HepG2 (cell line): ENCODE measurements around the gene MFSD11. TPM values are rescaled to one million over a fixed set of nuclear protein-coding genes. Genes with fewer than 3 reads are reported as not detected.

Experiments
- AGO2 ChIP-seq: fragments of 200-400 bp; formaldehyde crosslinking; optimal IDR thresholded peaks from 2 replicates; pipeline ENCODE3; 2017; ENCODE audit warnings: mild to moderate bottlenecking, low read depth, low read length, moderate library complexity
- ATF5 ChIP-seq: sonication (generic); formaldehyde crosslinking; IDR thresholded peaks from 2 replicates; pipeline ENCODE4 v1.4.0; 2020; ENCODE audit warnings: mild to moderate bottlenecking, low read depth, missing genetic modification reagents
- ATRX ChIP-seq: sonication (generic); formaldehyde crosslinking; IDR thresholded peaks from 2 replicates; pipeline ENCODE4 v1.4.0; 2020; ENCODE audit warnings: missing genetic modification reagents, borderline replicate concordance
- EHMT2 ChIP-seq: fragments of 200-600 bp; sonication (generic); IDR thresholded peaks from 2 replicates; pipeline ENCODE4 v1.7.0; 2017; ENCODE audit warnings: antibody characterized with exemption, low read depth, low read length, borderline replicate concordance
- GATA4 ChIP-seq: sonication (generic); IDR thresholded peaks from 2 replicates; pipeline ENCODE4 v1.6.1; 2016; ENCODE audit warnings: antibody characterized with exemption, low read depth, borderline replicate concordance
- HMG20B ChIP-seq: conservative IDR thresholded peaks from 2 replicates; pipeline ENCODE4 v1.6.1; 2016; ENCODE audit warnings: missing genetic modification reagents, missing compliant biosample characterization
- NFKBIZ ChIP-seq: IDR thresholded peaks from 2 replicates; pipeline ENCODE4 v1.6.1; 2018; ENCODE audit warnings: missing genetic modification reagents, missing compliant biosample characterization
- PCBP2 ChIP-seq: fragments of 200-400 bp; formaldehyde crosslinking; optimal IDR thresholded peaks from 2 replicates; pipeline ENCODE3; 2018; ENCODE audit warnings: low read length, low read depth; ENCODE audit not compliant: poor library complexity, severe bottlenecking
- POLR2A ChIP-seq, 2 experiments: IDR thresholded peaks; 2 replicates each; pipeline ENCODE4 v1.6.1; 2011; ENCODE audit warnings: low read depth in 2 of 2, low read length in 2 of 2, mild to moderate bottlenecking in 1 of 2, moderate library complexity in 1 of 2; ENCODE audit not compliant: insufficient read depth in 1 of 2
- PPARG ChIP-seq: conservative IDR thresholded peaks from 2 replicates; pipeline ENCODE4 v1.6.1; 2016; ENCODE audit warnings: missing biosample characterization, missing genetic modification reagents
- RFXAP ChIP-seq: sonication (generic); formaldehyde crosslinking; IDR thresholded peaks from 2 replicates; pipeline ENCODE4 v1.4.0; 2020; ENCODE audit warnings: missing genetic modification reagents, borderline replicate concordance
- SCMH1 ChIP-seq: sonication (generic); formaldehyde crosslinking; IDR thresholded peaks from 2 replicates; pipeline ENCODE4 v1.9.0; 2021; ENCODE audit warnings: missing genetic modification reagents, mild to moderate bottlenecking, borderline replicate concordance
- SSRP1 ChIP-seq: IDR thresholded peaks from 2 replicates; pipeline ENCODE4 v1.6.1; 2016; ENCODE audit warnings: control low read depth
- ZBTB25 ChIP-seq: IDR thresholded peaks from 2 replicates; pipeline ENCODE4 v1.6.1; 2018; ENCODE audit warnings: missing genetic modification reagents
- ZBTB33 ChIP-seq: sonication (generic); formaldehyde crosslinking; IDR thresholded peaks from 2 replicates; pipeline ENCODE4 v1.4.0; 2020; ENCODE audit warnings: missing genetic modification reagents
- ZBTB49 ChIP-seq: sonication (generic); formaldehyde crosslinking; IDR thresholded peaks from 2 replicates; pipeline ENCODE4 v1.4.0; 2020; ENCODE audit warnings: missing genetic modification reagents, borderline replicate concordance
- ZFY ChIP-seq: sonication (generic); formaldehyde crosslinking; IDR thresholded peaks from 2 replicates; pipeline ENCODE4 v1.4.0; 2020; ENCODE audit warnings: missing genetic modification reagents
- ZNF333 ChIP-seq: sonication (generic); formaldehyde crosslinking; IDR thresholded peaks from 2 replicates; pipeline ENCODE4 v1.4.0; 2020; ENCODE audit warnings: mild to moderate bottlenecking, missing genetic modification reagents, borderline replicate concordance
- ZNF430 ChIP-seq: sonication (generic); formaldehyde crosslinking; IDR thresholded peaks from 2 replicates; pipeline ENCODE4 v1.9.0; 2021; ENCODE audit warnings: mild to moderate bottlenecking, missing genetic modification reagents
- ZNF552 ChIP-seq: sonication (generic); formaldehyde crosslinking; IDR thresholded peaks from 2 replicates; pipeline ENCODE4 v1.9.0; 2022; ENCODE audit warnings: missing genetic modification reagents, mild to moderate bottlenecking, borderline replicate concordance
- ZNF652 ChIP-seq: IDR thresholded peaks from 2 replicates; pipeline ENCODE4 v1.6.1; 2016; ENCODE audit warnings: low read depth, borderline replicate concordance
- ZNF720 ChIP-seq: sonication (generic); formaldehyde crosslinking; IDR thresholded peaks from 2 replicates; pipeline ENCODE4 v1.4.0; 2020; ENCODE audit warnings: missing genetic modification reagents
- ZNF841 ChIP-seq: sonication (generic); formaldehyde crosslinking; IDR thresholded peaks from 2 replicates; pipeline ENCODE4 v1.8.1; 2023; ENCODE audit warnings: missing genetic modification reagents, borderline replicate concordance
- polyA plus RNA-seq, 8 experiments: library from polyadenylated mRNA; depleted of rRNA in 3 of 8; stranded (reverse) in 7 of 8; unstranded in 1 of 8; fragments of >200 nt; fragmentation: Illumina TruSeq in 4 of 8; extraction: Trizol in 4 of 8; gene quantifications; 2 replicates each; pipeline versions ENCODE4 v1.2.1 to v1.2.3, GENCODE V29; 2011 to 2016; ENCODE audit warnings: low read depth in 4 of 8, missing spikeins in 1 of 8, mixed read lengths in 1 of 8; ENCODE audit not compliant: insufficient read depth in 1 of 8
- total RNA-seq, 5 experiments: library from RNA; depleted of rRNA; stranded (reverse); fragments of >200 nt; fragmentation: Illumina TruSeq; extraction: Trizol; gene quantifications; 2 replicates each; pipeline ENCODE4 v1.2.3, GENCODE V29; 2016; ENCODE audit warnings: low read depth in 1 of 5

MFSD11 gene
- total and polyA plus RNA-seq, 2 of the 13 experiments (the other 11 are each of a cell fraction or from before 2014, with no cell fraction given), result 26.1 to 36.3 TPM

GRCh38 chr17:76710863-76711611 lies 26.9 kb upstream of the MFSD11 start, which contains the start of gene MXRA7 (continued):
- TF ChIP-seq ATRX (CRISPR knock-in tag) (no peak), ZNF333 (no peak), AGO2 (no peak), ATF5 (CRISPR knock-in tag) (no peak), ZNF552 (CRISPR knock-in tag) (no peak), ZNF430 (CRISPR knock-in tag) (no peak; the same call in 1 of the 2 replicates), SCMH1 (no peak), SSRP1 (CRISPR knock-in tag) (no peak), ZFY (CRISPR knock-in tag) (peak; percentile 32; the same call in 1 of the 2 replicates), EHMT2 (no peak), GATA4 (no peak), RFXAP (CRISPR knock-in tag) (no peak), ZNF720 (CRISPR knock-in tag) (no peak), ZBTB33 (no peak), ZBTB25 (CRISPR knock-in tag) (peak; percentile 37; the same call in 1 of the 2 replicates), ZNF652 (CRISPR knock-in tag) (no peak), ZBTB49 (no peak), POLR2A (IDR thresholded peaks at IDR 0.05; ENCODE audit: insufficient read depth in 1 of 2, low read depth in 2 of 2, low read length in 2 of 2) (peak in 1 of 2 experiments; percentile 48; a peak in 1 of 4 replicates), HMG20B (CRISPR knock-in tag) (no peak), PCBP2 (no peak), ZNF841 (CRISPR knock-in tag) (no peak), NFKBIZ (CRISPR knock-in tag) (no peak), PPARG (CRISPR knock-in tag) (no peak)
